OCI-LY7 (cell line): Measurements from ENCODE around the gene PPP1R7. TPM values are rescaled to one million over a fixed set of nuclear protein-coding genes. Genes with fewer than 3 reads are reported as not detected.

Experiments used
- BruUV-seq: library from RNA; stranded (reverse); fragments of 400-500 nt; replicated peaks from 2 replicates; lab custom pipeline; 2021; lab: Mats Ljungman, UMichigan
- CTCF ChIA-PET: fragments of 300-600 bp; sonication (Branson Sonifier 250); formaldehyde crosslinking; loops from one replicate; lab custom pipeline; 2022; ENCODE audit warnings: antibody characterized with exemption; ENCODE audit not compliant: unreplicated experiment; lab: Charles Lee
- POLR2A ChIA-PET: fragments of 300-600 bp; sonication (Branson Sonifier 250); formaldehyde crosslinking; loops from one replicate; lab custom pipeline; 2022; ENCODE audit warnings: antibody characterized with exemption; lab: Charles Lee
- DNase-seq: peaks from one replicate; pipeline ENCODE4 v3.0.0-alpha.2; 2015; ENCODE audit warnings: low spot score
- H2AFZ ChIP-seq: fragments of 200-600 bp; sonication (generic), shearing (Covaris generic); 2 replicates; pipeline ENCODE4 v1.6.1; 2014; ENCODE audit warnings: mild to moderate bottlenecking, antibody characterized with exemption, low read length, moderate library complexity
- H3K27ac ChIP-seq: fragments of 200-600 bp; sonication (generic); 2 replicates; pipeline ENCODE4 v1.5.1; 2014; ENCODE audit warnings: mixed run types, low read depth, mild to moderate bottlenecking, moderate library complexity, low read length, inconsistent platforms; ENCODE audit not compliant: poor library complexity, severe bottlenecking
- H3K36me3 ChIP-seq: fragments of 200-600 bp; sonication (generic); 2 replicates; pipeline ENCODE4 v1.6.1; 2014; ENCODE audit warnings: mild to moderate bottlenecking, antibody characterized with exemption, low read length, moderate library complexity, mixed read lengths; ENCODE audit not compliant: insufficient read depth
- H3K4me1 ChIP-seq: fragments of 200-600 bp; sonication (generic); 2 replicates; pipeline ENCODE4 v1.5.1; 2014; ENCODE audit warnings: mild to moderate bottlenecking, low read length; ENCODE audit not compliant: insufficient read depth, poor library complexity, severe bottlenecking
- H3K4me2 ChIP-seq: fragments of 200-600 bp; sonication (generic); 2 replicates; pipeline ENCODE4 v1.6.1; 2014; ENCODE audit warnings: mild to moderate bottlenecking, low read length
- H3K4me3 ChIP-seq: fragments of 200-600 bp; sonication (generic); 2 replicates; pipeline ENCODE4 v1.5.1; 2014; ENCODE audit warnings: mild to moderate bottlenecking, low read depth, low read length; ENCODE audit not compliant: poor library complexity, severe bottlenecking
- H3K79me2 ChIP-seq: fragments of 200-600 bp; sonication (generic); 2 replicates; pipeline ENCODE4 v1.6.1; 2016; ENCODE audit warnings: low read depth, mild to moderate bottlenecking, low read length, moderate library complexity, mixed read lengths; ENCODE audit not compliant: insufficient read depth
- H3K9me2 ChIP-seq: fragments of 200-600 bp; sonication (generic); 2 replicates; pipeline ENCODE4 v1.6.1; 2016; ENCODE audit warnings: mild to moderate bottlenecking, low read length, mixed read lengths; ENCODE audit not compliant: insufficient read depth
- H3K9me3 ChIP-seq: fragments of 200-600 bp; sonication (generic); 2 replicates; pipeline ENCODE4 v1.6.1; 2014; ENCODE audit warnings: mild to moderate bottlenecking, mixed run types, low read length, mixed read lengths
- H4K20me1 ChIP-seq: fragments of 200-600 bp; sonication (generic); 2 replicates; pipeline ENCODE4 v1.6.1; 2014; ENCODE audit warnings: mild to moderate bottlenecking, antibody characterized with exemption, low read length, moderate library complexity, mixed read lengths; ENCODE audit not compliant: insufficient read depth
- EZH2phosphoT487 ChIP-seq: fragments of 200-600 bp; sonication (generic); IDR thresholded peaks from 2 replicates; pipeline ENCODE4 v1.6.1; 2018; ENCODE audit warnings: low read depth, borderline replicate concordance, mild to moderate bottlenecking, mixed run types, antibody characterized with exemption, low read length, moderate library complexity, mixed read lengths
- intact Hi-C: fragments of 100-400 bp; cut with micrococcal nuclease; formaldehyde crosslinking; loops from one replicate; pipeline ENCODE4 v1.10.0; 2022; ENCODE audit not compliant: unreplicated experiment
- total RNA-seq, 2 experiments: library from RNA; depleted of rRNA in 1 of 2; stranded (reverse); fragments of >200 nt in 1 of 2; shearing (Covaris generic) in 1 of 2; gene quantifications; 2 replicates each; pipeline ENCODE4 v1.2.3, GENCODE V29; 2014 to 2022
- TF ChIP-seq, protein P1 (sequence below): fragments of 200-600 bp; sonication (generic); conservative IDR thresholded peaks from 2 replicates; pipeline ENCODE4 v1.5.1; 2014; ENCODE audit warnings: mild to moderate bottlenecking, antibody characterized with exemption, low read length, moderate library complexity, mixed read lengths

PPP1R7 gene
- total RNA-seq, 2 experiments from 2014 or later, result 46.0 to 82.0 TPM

DNA sequence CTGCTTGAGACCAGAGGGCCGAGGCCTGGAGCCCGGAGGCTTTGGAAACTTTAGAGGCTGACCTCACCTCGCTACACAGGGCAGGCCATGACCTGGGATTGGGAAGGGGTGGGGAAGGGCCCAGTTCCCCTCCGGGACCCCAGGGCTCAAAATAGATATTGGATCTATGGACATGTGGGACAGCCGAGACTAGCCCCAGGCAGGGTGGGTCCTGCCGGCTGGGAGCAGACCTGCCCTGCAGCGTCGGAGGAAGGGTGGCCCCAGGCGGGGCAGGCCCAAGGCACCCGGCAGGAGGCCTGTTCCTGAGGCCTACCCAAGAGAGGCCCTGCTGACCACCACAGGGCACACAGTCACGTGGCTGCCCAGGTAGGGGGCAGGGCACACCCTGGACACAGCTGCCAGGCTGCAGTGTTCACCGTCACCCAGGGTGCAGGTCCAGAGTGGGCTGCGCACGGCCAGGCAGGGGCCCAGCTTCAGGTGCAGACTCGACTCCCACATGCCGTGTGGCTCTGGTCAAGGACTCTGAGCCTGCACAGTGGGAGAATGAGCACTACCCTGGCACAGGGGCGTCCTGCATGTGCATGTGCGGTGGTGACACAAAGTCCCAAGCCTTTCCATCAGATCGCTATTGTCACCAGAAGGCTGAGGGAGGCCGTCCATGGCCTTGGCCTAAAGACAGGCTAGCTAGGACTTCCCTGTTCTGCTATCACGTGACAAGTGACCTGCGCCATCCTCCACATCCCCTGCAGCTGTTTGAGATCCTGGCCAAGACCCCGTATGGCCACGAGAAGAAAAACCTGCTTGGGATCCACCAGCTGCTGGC is 51.4 kb downstream of the PPP1R7 start:
- no peaks in the 10 kb centered on the region for H3K79me2 ChIP-seq
- no TSS peak for BruUV-seq
- no peaks in the 10 kb centered on the region for H3K4me1 ChIP-seq
- no peak for DNase-seq
- no peak overlapping the region for H3K4me3 ChIP-seq
- no peaks in the 10 kb centered on the region for H3K36me3 ChIP-seq
- H3K9me2 ChIP-seq, result no peaks in the 10 kb centered on the region
- CTCF ChIA-PET, result no interaction called here
- no peak for TF ChIP-seq EZH2phosphoT487
- TF ChIP-seq, protein P1, sequence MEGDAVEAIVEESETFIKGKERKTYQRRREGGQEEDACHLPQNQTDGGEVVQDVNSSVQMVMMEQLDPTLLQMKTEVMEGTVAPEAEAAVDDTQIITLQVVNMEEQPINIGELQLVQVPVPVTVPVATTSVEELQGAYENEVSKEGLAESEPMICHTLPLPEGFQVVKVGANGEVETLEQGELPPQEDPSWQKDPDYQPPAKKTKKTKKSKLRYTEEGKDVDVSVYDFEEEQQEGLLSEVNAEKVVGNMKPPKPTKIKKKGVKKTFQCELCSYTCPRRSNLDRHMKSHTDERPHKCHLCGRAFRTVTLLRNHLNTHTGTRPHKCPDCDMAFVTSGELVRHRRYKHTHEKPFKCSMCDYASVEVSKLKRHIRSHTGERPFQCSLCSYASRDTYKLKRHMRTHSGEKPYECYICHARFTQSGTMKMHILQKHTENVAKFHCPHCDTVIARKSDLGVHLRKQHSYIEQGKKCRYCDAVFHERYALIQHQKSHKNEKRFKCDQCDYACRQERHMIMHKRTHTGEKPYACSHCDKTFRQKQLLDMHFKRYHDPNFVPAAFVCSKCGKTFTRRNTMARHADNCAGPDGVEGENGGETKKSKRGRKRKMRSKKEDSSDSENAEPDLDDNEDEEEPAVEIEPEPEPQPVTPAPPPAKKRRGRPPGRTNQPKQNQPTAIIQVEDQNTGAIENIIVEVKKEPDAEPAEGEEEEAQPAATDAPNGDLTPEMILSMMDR, result no peak
- no peaks in the 10 kb centered on the region for H4K20me1 ChIP-seq
- intact Hi-C loops, result no loop called here
- H2AFZ ChIP-seq, result no peak overlapping the region
- POLR2A ChIA-PET, result no interaction called here
- no peak overlapping the region for H3K4me2 ChIP-seq
- H3K27ac ChIP-seq, result no peak overlapping the region
- H3K9me3 ChIP-seq, result no peaks in the 10 kb centered on the region

DNA sequence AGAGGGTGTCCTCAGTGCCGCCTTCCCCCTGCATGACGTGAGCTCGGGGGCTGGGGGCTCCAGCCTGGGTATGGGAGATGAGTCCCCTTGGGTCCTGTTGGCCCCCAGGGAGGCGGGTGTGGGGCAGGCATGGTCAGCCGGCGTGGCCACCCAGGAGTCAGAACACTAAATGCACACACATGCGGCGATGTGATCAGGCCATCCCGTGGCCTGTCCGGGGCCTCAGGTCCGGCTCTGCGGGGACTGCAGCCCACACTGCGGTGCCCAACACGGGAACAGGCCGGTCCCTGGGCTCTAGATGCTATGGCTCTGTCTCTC is 52.0 kb downstream of the PPP1R7 start:
- TF ChIP-seq, protein P1, result no peak
- TF ChIP-seq EZH2phosphoT487, result no peak
- POLR2A ChIA-PET, result no interaction called here
- BruUV-seq, result no TSS peak
- Histone ChIP-seq H3K9me2 (no peaks in the 10 kb centered on the region), H3K4me1 (no peaks in the 10 kb centered on the region), H3K79me2 (no peaks in the 10 kb centered on the region), H3K27ac (no peak overlapping the region), H3K4me2 (no peak overlapping the region), H3K4me3 (no peak overlapping the region), H3K36me3 (no peaks in the 10 kb centered on the region), H4K20me1 (no peaks in the 10 kb centered on the region), H2AFZ (no peak overlapping the region), H3K9me3 (no peaks in the 10 kb centered on the region)
- intact Hi-C loops, result no loop called here
- CTCF ChIA-PET, result no interaction called here
- no peak for DNase-seq

DNA sequence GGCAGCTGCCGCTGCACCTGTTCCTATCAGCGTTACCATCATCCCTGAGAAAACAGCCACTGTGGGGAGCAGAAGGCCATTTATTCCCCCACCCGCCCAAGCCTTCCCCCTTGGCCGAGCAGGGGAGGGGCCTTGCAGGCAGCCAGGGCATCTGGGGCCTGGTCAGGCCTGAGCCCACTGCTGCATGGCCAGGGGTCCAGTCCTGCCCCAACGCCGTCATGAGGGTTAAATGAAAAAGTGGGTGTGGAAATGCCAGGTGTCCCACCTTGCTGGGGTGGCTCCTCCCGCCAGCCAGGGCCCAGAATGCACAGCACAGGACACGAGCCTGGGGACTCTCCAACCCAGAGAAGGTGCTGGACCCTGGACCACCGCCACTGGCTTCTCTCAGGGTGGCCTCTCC is 52.4 kb downstream of the PPP1R7 start:
- POLR2A ChIA-PET, result no interaction called here
- intact Hi-C loops, result no loop called here
- no peaks in the 10 kb centered on the region for H3K9me3 ChIP-seq
- DNase-seq, result no peak
- H2AFZ ChIP-seq, result no peak overlapping the region
- no peak overlapping the region for H3K27ac ChIP-seq
- H3K4me2 ChIP-seq, result no peak overlapping the region
- CTCF ChIA-PET, result no interaction called here
- H3K4me3 ChIP-seq, result no peak overlapping the region
- no TSS peak for BruUV-seq
- no peak for TF ChIP-seq EZH2phosphoT487
- TF ChIP-seq, protein P1, result no peak
- H3K4me1 ChIP-seq, result no peaks in the 10 kb centered on the region
- H3K36me3 ChIP-seq, result no peaks in the 10 kb centered on the region
- no peaks in the 10 kb centered on the region for H3K79me2 ChIP-seq
- H4K20me1 ChIP-seq, result no peaks in the 10 kb centered on the region
- no peaks in the 10 kb centered on the region for H3K9me2 ChIP-seq
